GM18519 (cell line): ENCODE data around the gene PRDM12.

Experiments used
- ATAC-seq: cut with Tn5 transposase; IDR thresholded peaks from one replicate; pipeline ENCODE4 v1.9.1; 2021; ENCODE audit warnings: mild to moderate bottlenecking, moderate library complexity; ENCODE audit not compliant: unreplicated experiment, low FRiP score

PRDM12 gene

GRCh38 chr9:130635721-130636647, 28.4 kb upstream of the PRDM12 start:
- ATAC-seq = no peak

GRCh38 chr9:130636648-130637020, 27.8 kb upstream of the PRDM12 start:
- no peak for ATAC-seq

DNA sequence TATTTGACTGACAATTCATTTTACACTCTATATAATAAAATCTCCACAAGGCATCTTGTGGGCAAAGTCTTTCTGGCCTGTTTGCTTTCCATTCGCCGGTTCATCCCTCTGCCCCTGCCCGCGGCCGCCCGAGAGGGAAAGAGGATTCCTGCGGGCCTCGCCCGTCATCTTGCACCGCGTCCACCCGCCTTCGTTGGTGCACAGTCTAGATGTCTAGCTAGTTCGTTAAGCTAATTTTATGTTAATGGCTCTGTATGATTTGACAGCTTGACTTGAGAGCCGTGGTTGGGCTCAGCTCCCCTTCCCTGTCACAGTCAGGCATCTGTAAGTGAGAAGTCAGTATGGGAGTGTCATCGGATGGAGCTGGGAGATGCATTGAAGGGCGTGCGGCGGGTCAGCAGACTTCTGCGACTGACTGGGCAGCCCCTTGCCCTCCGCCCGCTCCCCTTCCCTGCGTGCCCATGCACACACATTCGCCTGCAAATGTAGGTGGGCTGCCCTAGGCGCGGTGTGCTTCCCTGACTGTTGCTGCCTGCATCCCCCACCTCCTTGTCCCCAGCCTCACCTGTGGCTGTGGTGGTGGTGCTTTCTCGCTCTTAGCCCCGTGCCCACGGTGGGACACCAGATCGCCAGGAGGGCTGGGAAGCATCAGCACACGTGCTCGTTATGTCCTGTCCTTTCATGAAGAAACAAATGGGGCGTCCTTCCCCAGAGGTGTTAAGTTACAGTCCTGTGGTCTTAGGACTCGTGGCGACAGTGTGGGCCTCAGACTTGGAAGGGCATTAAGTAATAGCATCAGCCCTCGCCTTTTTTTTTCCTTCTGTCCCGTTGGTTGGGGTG, 25.9 kb upstream of the PRDM12 start:
- ATAC-seq = no peak

GRCh38 chr9:130639124-130639765, 25.1 kb upstream of the PRDM12 start:
- ATAC-seq = no peak

DNA sequence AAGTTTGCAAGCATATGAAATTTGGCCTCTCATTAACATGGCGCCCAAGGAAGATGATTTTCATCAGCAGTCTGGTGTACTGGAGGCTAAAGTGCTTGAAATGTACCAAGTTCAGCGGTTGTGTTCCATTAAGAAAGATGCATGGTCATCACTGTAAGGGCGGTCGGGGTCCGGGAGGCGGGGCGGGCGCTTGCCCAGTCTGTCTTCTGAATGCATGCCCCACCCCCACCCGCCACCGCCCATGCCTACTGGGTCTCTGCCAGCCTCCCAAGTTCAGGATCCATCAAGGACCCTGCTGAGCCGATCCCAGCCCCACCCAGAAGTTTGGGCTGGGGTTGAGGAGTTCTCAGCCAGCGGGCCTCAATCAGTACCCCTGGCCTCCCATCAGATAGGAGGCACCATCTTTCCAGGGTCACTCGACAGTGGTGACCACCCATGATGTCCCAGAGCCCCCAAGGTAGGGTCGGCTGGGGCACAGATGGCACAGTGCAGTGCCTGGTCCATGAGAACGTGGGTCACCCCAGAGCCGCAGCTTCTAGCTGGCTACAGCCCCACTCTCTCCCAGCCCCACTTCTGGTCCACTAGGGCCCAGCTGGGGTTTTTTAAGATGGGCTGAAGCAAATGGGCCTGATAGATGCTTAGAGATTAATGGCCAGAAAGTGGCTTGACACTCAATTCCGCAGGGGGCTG, 24.4 kb upstream of the PRDM12 start:
- ATAC-seq = no peak

GRCh38 chr9:130640681-130641080, 23.7 kb upstream of the PRDM12 start:
- no peak for ATAC-seq

DNA sequence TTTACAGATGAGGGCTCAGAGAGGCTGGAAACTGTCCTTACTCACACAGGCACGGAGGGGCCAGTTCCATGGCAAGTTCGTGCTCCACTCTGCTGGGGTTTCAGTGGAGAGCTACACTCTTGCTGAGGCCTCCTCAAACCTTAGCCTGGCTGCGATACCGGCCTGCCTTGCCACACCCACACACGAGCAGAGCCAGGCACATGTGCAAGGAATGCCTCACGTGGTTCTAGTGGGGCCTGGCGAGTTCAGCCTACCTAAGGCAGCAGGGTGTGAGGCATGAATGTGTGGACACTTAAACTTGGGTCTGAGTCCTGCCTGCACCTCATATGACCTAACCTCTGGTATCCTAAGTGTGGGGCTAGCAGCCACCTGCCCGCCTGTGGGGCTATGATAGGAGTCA, 21.5 kb upstream of the PRDM12 start:
- no peak for ATAC-seq

- ATAC-seq = no peak
Measured at GRCh38 chr9:130651221-130651620, 13.2 kb upstream of the PRDM12 start.

- ATAC-seq = no peak
Measured at GRCh38 chr9:130651752-130652151, 12.6 kb upstream of the PRDM12 start.

- no peak for ATAC-seq
Measured at GRCh38 chr9:130654879-130655278, 9.5 kb upstream of the PRDM12 start.

- ATAC-seq = no peak
Measured at GRCh38 chr9:130658893-130659698, 5.3 kb upstream of the PRDM12 start.

DNA sequence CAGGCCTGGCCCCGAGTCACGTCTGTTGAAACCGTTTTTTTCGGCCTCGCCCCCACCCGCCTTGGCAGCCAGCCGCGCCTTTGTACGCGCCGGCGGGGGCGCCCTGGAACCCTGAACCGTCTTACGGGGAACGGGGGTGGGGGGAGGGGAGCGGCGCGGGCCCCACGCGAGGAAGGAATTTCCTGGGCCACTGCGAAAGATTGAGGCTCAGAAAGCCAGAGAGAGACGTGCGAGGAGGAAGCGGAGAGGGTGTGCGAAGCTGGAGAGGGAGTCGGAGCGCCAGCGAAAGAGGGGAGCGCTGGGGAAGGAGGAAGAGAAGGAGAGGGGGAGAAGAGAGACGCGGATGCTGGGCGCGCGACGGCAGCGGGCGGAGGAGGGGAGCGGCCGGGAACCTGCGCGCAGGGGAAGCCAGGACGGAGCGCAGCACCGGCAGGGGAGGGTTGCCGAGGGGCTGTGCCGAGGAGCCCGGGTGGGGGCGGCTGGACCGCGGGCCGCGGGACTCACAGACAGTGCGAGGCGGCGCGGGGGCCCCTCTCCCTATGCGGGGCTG, 4.6 kb upstream of the PRDM12 start:
- ATAC-seq = no peak

GRCh38 chr9:130660326-130660682, 4.1 kb upstream of the PRDM12 start:
- ATAC-seq = no peak

DNA sequence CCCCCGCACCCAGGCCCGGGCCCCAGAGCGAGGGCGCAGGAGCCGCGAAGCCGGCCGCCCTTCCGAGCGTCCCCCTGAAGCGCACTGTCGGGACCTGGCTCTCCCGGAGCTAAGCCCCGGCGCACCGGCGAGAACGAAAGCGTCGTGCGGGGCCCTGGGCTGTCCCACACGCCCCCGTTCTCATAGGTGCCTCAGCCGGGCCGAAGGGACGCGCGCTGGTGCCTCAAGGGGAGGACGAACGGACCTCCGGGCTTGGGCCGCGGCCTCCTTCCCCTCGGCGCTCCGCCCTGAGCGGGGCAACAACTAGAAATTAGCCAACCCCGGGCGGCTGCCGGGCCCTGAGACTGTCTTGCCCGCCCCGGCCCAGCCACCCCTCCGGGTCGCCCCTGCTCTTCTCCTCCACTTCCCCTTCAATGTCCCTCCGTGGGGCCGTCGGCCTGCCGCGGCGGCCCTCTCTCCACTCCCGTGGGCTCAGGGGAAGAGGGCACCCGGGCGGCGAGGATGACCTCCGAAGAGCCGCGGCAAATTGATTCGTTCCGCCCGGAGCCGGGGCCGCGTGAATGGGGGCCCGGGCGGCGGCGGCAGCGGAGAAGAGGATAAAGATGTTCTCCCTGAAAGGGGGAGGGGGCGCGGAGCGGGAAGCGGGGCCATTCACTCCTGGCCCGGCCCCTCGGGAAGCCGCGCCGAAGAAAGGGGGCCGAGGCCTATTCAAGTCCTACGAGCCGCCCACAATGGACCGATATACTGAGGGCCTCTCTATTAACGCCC, 3.5 kb upstream of the PRDM12 start:
- ATAC-seq = no peak

DNA sequence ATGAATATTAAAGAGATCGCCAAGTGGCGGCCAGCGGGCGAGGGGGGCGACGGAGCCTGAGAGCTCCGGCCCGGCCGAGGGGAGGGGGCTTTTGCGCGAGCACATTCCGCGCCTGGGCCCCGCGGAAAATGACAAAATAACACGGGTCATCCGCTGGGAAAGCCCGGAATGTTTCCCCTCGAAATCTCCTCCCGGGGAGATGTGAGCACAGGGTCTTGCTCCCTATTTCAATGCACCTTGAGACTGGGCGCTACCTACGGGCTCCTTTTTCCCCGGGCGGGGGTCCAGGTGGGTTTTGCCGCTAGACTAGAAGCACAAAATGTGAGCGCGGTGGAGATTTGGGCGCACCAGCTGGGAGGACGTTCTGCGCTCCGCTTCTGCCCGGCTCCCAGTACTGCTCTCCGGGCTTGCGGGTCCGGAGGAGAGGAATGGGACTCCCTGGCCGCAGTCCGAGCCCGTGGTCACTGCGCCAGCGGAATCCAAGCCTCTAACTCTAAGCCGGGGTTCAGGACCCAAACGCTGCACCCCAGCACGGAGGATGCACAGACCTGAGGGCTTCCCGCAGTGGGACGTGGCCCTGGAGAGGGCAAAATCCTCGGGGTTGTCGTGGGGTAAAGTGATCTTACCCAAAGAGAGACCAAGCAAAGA, 2.8 kb upstream of the PRDM12 start:
- ATAC-seq = no peak

DNA sequence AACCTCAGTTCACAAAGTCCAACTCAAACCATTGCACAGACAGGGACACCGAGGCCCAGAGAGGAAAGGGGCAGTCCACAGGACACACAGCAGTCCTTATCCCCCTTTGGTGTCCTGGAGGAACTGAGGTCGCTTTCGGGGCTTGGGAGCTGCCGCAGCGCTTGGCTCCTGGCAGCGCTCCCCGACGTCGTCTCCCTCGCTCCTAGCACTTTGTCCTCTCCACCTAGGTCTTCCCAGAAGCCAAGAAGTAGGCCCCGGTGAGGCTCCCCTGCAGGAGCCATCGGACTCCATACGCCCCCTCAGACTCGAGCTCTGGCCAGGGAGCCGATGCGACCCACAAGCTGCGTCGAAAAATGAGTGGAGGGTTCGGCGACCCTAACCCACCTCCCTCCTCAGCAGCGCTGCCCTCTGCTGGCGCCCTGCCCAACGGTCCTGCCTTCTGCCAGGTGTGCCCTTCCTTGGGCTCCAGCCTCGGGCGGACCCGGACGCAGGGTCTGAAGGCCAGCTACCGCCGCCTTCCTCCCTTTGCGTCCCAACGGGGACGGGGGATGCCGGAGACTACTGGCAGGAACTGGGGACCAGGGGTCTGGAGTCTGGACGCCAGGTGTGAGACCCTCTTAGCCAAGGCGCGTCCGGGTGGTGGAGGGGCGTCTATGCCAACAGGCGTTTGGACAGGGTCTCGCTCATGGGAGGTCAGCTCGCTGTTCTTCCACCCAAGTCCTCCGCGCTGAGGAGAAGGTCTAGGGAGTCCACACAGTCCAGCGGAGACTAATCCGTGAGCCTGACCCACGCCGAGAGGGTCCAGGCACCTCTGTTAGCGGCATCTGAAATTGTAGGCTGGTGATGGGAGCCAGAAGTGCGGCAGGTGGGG, 2.1 kb upstream of the PRDM12 start:
- no peak for ATAC-seq

- ATAC-seq = no peak
Measured at GRCh38 chr9:130662970-130663257, 1.5 kb upstream of the PRDM12 start.
